NCI-H345 treated with DMSO at 0.1 percent for 48 hours (cell line): ENCODE results near the gene SULT1A3.
"Not testable (repeated sequence)": the region's sequence is repeated elsewhere in the genome, so short reads cannot be mapped to it uniquely, and the experiment has no call there.

ENCODE experiments used
- DNase-seq: peaks from one replicate; lab custom pipeline; 2025; ENCODE audit not compliant: unreplicated experiment; lab: John Stamatoyannopoulos, UW

SULT1A3 gene

GRCh38 chr16:30199049-30199448 lies at the start of gene SULT1A3:
TSS of gene SULT1A3 (plus strand) at chr16:30199255. CDS start at chr16:30200729, 1,474 bp downstream.
- not testable (repeated sequence) for DNase-seq

GRCh38 chr16:30151091-30151490 lies 48.0 kb upstream of the SULT1A3 start:
- no peak for DNase-seq

- no peak for DNase-seq
Measured at GRCh38 chr16:30152517-30152916, 46.5 kb upstream of the SULT1A3 start.

GRCh38 chr16:30155188-30155587 lies 43.9 kb upstream of the SULT1A3 start:
- DNase-seq = no peak

- no peak for DNase-seq
Measured at GRCh38 chr16:30157214-30157613, 41.8 kb upstream of the SULT1A3 start.

GRCh38 chr16:30163538-30163937 lies 35.5 kb upstream of the SULT1A3 start:
- no peak for DNase-seq

- DNase-seq = no peak
Measured at GRCh38 chr16:30166202-30166902, 32.7 kb upstream of the SULT1A3 start.

GRCh38 chr16:30168746-30169145 lies 30.3 kb upstream of the SULT1A3 start:
- not testable (repeated sequence) for DNase-seq

- not testable (repeated sequence) for DNase-seq
Measured at GRCh38 chr16:30169416-30169815, 29.6 kb upstream of the SULT1A3 start.

- not testable (repeated sequence) for DNase-seq
Measured at GRCh38 chr16:30170145-30170544, 28.9 kb upstream of the SULT1A3 start.

GRCh38 chr16:30173054-30173453 lies 26.0 kb upstream of the SULT1A3 start:
- DNase-seq = no peak

- DNase-seq = not testable (repeated sequence)
Measured at GRCh38 chr16:30176876-30177275, 22.2 kb upstream of the SULT1A3 start.

GRCh38 chr16:30179195-30179594 lies 19.9 kb upstream of the SULT1A3 start:
- no peak for DNase-seq

GRCh38 chr16:30179931-30180330 lies 19.1 kb upstream of the SULT1A3 start:
- no peak for DNase-seq

GRCh38 chr16:30180741-30181140 lies 18.3 kb upstream of the SULT1A3 start:
- no peak for DNase-seq

GRCh38 chr16:30183233-30184095 lies 15.6 kb upstream of the SULT1A3 start, which contains the start of gene CORO1A:
TSS of gene CORO1A (plus strand) at chr16:30183602. CDS start at chr16:30185210, 1,608 bp downstream.
- peak; percentile 79 for DNase-seq

GRCh38 chr16:30184096-30184890 lies 14.8 kb upstream of the SULT1A3 start:
- DNase-seq = peak; percentile 91

- DNase-seq = no peak
Measured at GRCh38 chr16:30184891-30185682, 14.0 kb upstream of the SULT1A3 start.

- DNase-seq = no peak
Measured at GRCh38 chr16:30185683-30186421, 13.2 kb upstream of the SULT1A3 start.

- no peak for DNase-seq
Measured at GRCh38 chr16:30186444-30186781, 12.6 kb upstream of the SULT1A3 start.
